Neural cell (in vitro differentiated cells): Measurements from ENCODE around the gene NLRP12. TPM values are rescaled to one million over a fixed set of nuclear protein-coding genes. Genes with fewer than 3 reads are reported as not detected.

Experiments
- H2AFZ ChIP-seq: fragments of 200-600, 300-800 bp; sonication (generic), shearing (Covaris generic); 2 replicates; pipeline ENCODE4 v1.6.0; 2014; ENCODE audit warnings: low read depth, mild to moderate bottlenecking, antibody characterized with exemption, low read length, moderate library complexity
- H3F3A ChIP-seq: fragments of 200-600 bp; shearing (Covaris generic); 2 replicates; pipeline ENCODE4 v1.6.1; 2016; ENCODE audit warnings: mild to moderate bottlenecking, moderate library complexity, mixed read lengths, antibody characterized with exemption, low read length; ENCODE audit not compliant: insufficient read depth, poor library complexity, severe bottlenecking
- H3K27ac ChIP-seq: fragments of 200-600, 300-800 bp; sonication (generic), shearing (Covaris generic); 2 replicates; pipeline ENCODE4 v1.5.1; 2014; ENCODE audit warnings: mild to moderate bottlenecking, low read length, moderate library complexity
- H3K27me3 ChIP-seq: fragments of 300-800, 200-600 bp; sonication (generic), shearing (Covaris generic); 2 replicates; pipeline ENCODE4 v1.6.0; 2014; ENCODE audit warnings: mild to moderate bottlenecking, low read depth, low read length, moderate library complexity; ENCODE audit not compliant: insufficient read depth
- H3K36me3 ChIP-seq: fragments of 300-800, 200-600 bp; sonication (generic), shearing (Covaris generic); 2 replicates; pipeline ENCODE4 v1.5.1; 2014; ENCODE audit warnings: mild to moderate bottlenecking, antibody characterized with exemption, low read length, moderate library complexity; ENCODE audit not compliant: insufficient read depth
- H3K4me2 ChIP-seq: fragments of 300-800, 200-600 bp; sonication (generic), shearing (Covaris generic); 2 replicates; pipeline ENCODE4 v1.6.0; 2014; ENCODE audit warnings: mild to moderate bottlenecking, low read length
- H3K4me3 ChIP-seq: fragments of 300-800, 200-600 bp; sonication (generic), shearing (Covaris generic); 2 replicates; pipeline ENCODE4 v1.5.1; 2014; ENCODE audit warnings: mild to moderate bottlenecking, low read length, moderate library complexity
- H3K79me2 ChIP-seq: fragments of 200-600 bp; shearing (Covaris generic); replicated peaks from 2 replicates; pipeline ENCODE4 v1.6.0; 2014; ENCODE audit warnings: mild to moderate bottlenecking, low read length, moderate library complexity; ENCODE audit not compliant: insufficient read depth
- H3K9ac ChIP-seq: fragments of 300-800, 200-600 bp; sonication (generic), shearing (Covaris generic); 2 replicates; pipeline ENCODE4 v1.6.1; 2016; ENCODE audit warnings: mild to moderate bottlenecking, low read length, mixed read lengths
- H3K9me2 ChIP-seq: fragments of 200-600 bp; shearing (Covaris generic); 2 replicates; pipeline ENCODE4 v1.6.1; 2016; ENCODE audit warnings: mild to moderate bottlenecking, low read length, mixed read lengths; ENCODE audit not compliant: insufficient read depth
- H3K9me3 ChIP-seq: fragments of 200-600, 300-800 bp; sonication (generic), shearing (Covaris generic); 2 replicates; pipeline ENCODE4 v1.6.1; 2016; ENCODE audit warnings: mild to moderate bottlenecking, mixed run types, low read length, moderate library complexity, mixed read lengths
- H4K20me1 ChIP-seq: fragments of 200-600 bp; shearing (Covaris generic); 2 replicates; pipeline ENCODE4 v1.6.1; 2016; ENCODE audit warnings: mild to moderate bottlenecking, mixed run types; ENCODE audit not compliant: insufficient read depth
- CTCF ChIP-seq: fragments of 450-650 bp; IDR thresholded peaks from 2 replicates; pipeline ENCODE4 v1.5.1; 2014; ENCODE audit warnings: antibody characterized with exemption, mild to moderate bottlenecking, moderate library complexity; ENCODE audit not compliant: poor library complexity, severe bottlenecking
- EP300 ChIP-seq: fragments of 450-650 bp; conservative IDR thresholded peaks from 2 replicates; pipeline ENCODE4 v1.6.1; 2014; ENCODE audit warnings: antibody characterized with exemption, mild to moderate bottlenecking, moderate library complexity; ENCODE audit not compliant: poor library complexity, severe bottlenecking
- EZH2 ChIP-seq: fragments of 200-600, 300-800 bp; shearing (Covaris generic), sonication (generic); IDR thresholded peaks from 2 replicates; pipeline ENCODE4 v1.6.1; 2014; ENCODE audit warnings: antibody characterized with exemption, low read length, borderline replicate concordance, mild to moderate bottlenecking; ENCODE audit not compliant: insufficient read depth, poor library complexity, severe bottlenecking
- MXI1 ChIP-seq: fragments of 450-650 bp; conservative IDR thresholded peaks from 2 replicates; pipeline ENCODE4 v1.6.1; 2014; ENCODE audit warnings: antibody characterized with exemption, mild to moderate bottlenecking; ENCODE audit not compliant: poor library complexity, severe bottlenecking
- POLR2AphosphoS5 ChIP-seq: IDR thresholded peaks from 2 replicates; pipeline ENCODE4 v1.6.1; 2012
- RAD21 ChIP-seq: fragments of 450-650 bp; conservative IDR thresholded peaks from 2 replicates; pipeline ENCODE4 v1.6.1; 2014; ENCODE audit warnings: antibody characterized with exemption, mild to moderate bottlenecking, moderate library complexity
- REST ChIP-seq: IDR thresholded peaks from 2 replicates; pipeline ENCODE4 v1.6.1; 2012; ENCODE audit warnings: borderline replicate concordance
- SMC3 ChIP-seq: fragments of 450-650 bp; conservative IDR thresholded peaks from 2 replicates; pipeline ENCODE4 v1.6.1; 2014; ENCODE audit warnings: antibody characterized with exemption, mild to moderate bottlenecking, moderate library complexity; ENCODE audit not compliant: poor library complexity
- TAF1 ChIP-seq: IDR thresholded peaks from 2 replicates; pipeline ENCODE4 v1.6.1; 2012; ENCODE audit warnings: low read depth
- polyA minus RNA-seq: library from RNA; depleted of rRNA, polyadenylated mRNA; stranded (reverse); fragments of >200 nt; gene quantifications from 2 replicates; pipeline ENCODE4 v1.2.3, GENCODE V29; 2014
- polyA plus RNA-seq: library from polyadenylated mRNA; depleted of rRNA; stranded (reverse); fragments of >200 nt; gene quantifications from 2 replicates; pipeline ENCODE4 v1.2.3, GENCODE V29; 2014

The NLRP12 gene
- polyA plus RNA-seq: not detected in 2 replicates
- not detected in 2 replicates for polyA minus RNA-seq

DNA sequence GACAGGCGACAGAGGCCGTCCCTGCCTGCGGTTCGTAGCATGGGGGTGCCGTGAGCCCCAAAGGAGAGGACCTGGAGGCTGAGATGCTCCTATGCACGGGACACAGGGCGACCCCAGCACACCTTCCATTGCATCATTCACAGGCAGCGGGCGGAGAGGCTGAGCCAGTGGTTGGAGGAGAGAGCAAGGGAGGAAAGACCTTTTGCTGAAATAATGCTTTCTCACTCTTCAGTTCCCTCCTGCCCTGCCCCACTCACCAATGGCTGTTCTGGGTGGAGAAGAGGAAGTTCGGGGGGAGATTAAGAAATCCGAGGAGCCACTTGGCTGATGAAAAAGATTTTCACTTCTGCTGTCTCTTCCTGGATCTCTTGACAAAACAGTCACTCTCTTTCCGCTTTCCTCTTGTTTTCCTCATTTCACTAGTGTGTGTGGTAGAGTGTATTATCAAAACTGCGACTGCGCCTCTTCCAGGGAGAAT lies at the start of gene NLRP12:
Gene NLRP12, minus strand, starts transcription at position 181 of the 478 bp plus-strand sequence. Its CDS starts 140 bp downstream, at position 41.
- Histone ChIP-seq H3K9me3 (no peaks in the 10 kb centered on the region), H3K4me3 (no peak within 1 kb of the TSS), H3K4me2 (no peak within 1 kb of the TSS), H3K36me3 (no peaks in the 10 kb centered on the region), H4K20me1 (no peaks in the 10 kb centered on the region), H3K79me2 (no peaks in the 10 kb centered on the region), H3K27me3 (no peaks in the 10 kb centered on the region), H3K27ac (no peak within 1 kb of the TSS), H2AFZ (no peak within 1 kb of the TSS), H3F3A (no peaks in the 10 kb centered on the region), H3K9ac (no peak within 1 kb of the TSS), H3K9me2 (no peaks in the 10 kb centered on the region)
- TF ChIP-seq TAF1 (no peak), SMC3 (no peak), REST (no peak), EZH2 (no peak), MXI1 (no peak), EP300 (no peak), RAD21 (no peak), CTCF (no peak), POLR2AphosphoS5 (no peak)

DNA sequence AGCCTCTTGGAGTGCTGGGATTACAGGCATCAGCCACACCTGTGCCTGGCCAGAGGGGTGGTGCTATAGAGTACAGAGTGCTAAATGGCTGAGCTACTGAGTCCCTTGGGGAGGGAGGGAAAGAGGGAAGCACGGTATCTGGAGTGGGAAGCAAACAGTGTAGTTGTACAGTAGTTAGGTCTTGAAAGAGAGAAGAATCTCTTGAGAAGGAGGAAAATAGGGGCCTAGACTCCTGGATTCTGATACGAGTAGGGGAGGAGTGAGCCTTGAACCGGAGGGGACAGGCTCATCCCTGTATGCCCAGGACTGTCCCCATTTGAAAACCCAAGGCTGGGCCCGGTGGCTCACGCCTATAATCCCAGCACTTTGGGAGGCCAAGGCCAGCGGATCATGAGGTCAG lies 48.6 kb upstream of the NLRP12 start:
- Histone ChIP-seq H3K27me3 (no peaks in the 10 kb centered on the region), H3K9ac (no peak overlapping the region), H3K4me2 (no peak overlapping the region), H3K36me3 (no peaks in the 10 kb centered on the region), H4K20me1 (peaks cover 14% of the 10 kb centered on the region), H3K9me2 (no peaks in the 10 kb centered on the region), H2AFZ (no peak overlapping the region), H3F3A (no peaks in the 10 kb centered on the region), H3K27ac (no peak overlapping the region), H3K9me3 (no peaks in the 10 kb centered on the region), H3K4me3 (no peak overlapping the region), H3K79me2 (no peaks in the 10 kb centered on the region)
- no peak for TF ChIP-seq SMC3
- TF ChIP-seq MXI1: no peak
- TF ChIP-seq POLR2AphosphoS5: no peak
- TF ChIP-seq EZH2: no peak
- no peak for TF ChIP-seq EP300
- TF ChIP-seq RAD21: no peak

DNA sequence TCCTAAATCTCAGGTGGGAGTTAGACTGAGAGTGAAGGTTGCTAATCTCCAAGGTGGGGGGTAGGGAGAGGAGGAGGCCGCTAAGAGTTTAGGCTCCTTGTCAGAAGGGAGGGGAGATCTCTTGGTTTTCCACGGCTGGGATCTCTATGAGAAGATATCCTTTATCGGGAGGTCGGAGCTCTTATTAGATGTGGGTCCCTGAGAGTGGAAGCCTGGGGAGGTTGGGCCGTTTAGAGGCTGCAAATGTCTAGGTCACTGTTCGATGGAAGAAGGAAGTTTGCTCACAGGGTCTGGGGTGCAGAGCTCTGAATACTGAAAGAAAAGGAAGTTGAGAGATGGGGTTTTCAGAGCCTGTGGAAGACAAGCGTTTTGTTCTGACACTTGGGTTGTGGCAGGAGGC lies 47.3 kb upstream of the NLRP12 start:
- H3K27me3 ChIP-seq: no peaks in the 10 kb centered on the region
- peaks cover 8% of the 10 kb centered on the region for H3K79me2 ChIP-seq
- H3K36me3 ChIP-seq: no peaks in the 10 kb centered on the region
- TF ChIP-seq CTCF: no peak
- no peak for TF ChIP-seq RAD21
- no peak for TF ChIP-seq EZH2
- TF ChIP-seq REST: no peak
- no peak for TF ChIP-seq TAF1
- no peak for TF ChIP-seq MXI1
- no peak for TF ChIP-seq SMC3
- TF ChIP-seq EP300: no peak
- peaks cover 14% of the 10 kb centered on the region for H4K20me1 ChIP-seq
- H3K9me3 ChIP-seq: no peaks in the 10 kb centered on the region
- H3K9me2 ChIP-seq: no peaks in the 10 kb centered on the region
- H3K4me2 ChIP-seq: no peak overlapping the region
- H3K9ac ChIP-seq: no peak overlapping the region
- H3F3A ChIP-seq: no peaks in the 10 kb centered on the region
- H3K4me3 ChIP-seq: no peak overlapping the region
- no peak overlapping the region for H2AFZ ChIP-seq
- no peak overlapping the region for H3K27ac ChIP-seq
